Spleen (tissue), 11 donors: ENCODE results near the gene FGF14. TPM values are rescaled to one million over a fixed set of nuclear protein-coding genes. Genes with fewer than 3 reads are reported as not detected.

Source experiments
- DNase-seq: peaks from one replicate; pipeline ENCODE4 v3.0.0-alpha.2; 2020
- H3K27ac ChIP-seq, 8 donors: fragments of 200-600 bp; sonication (generic) in 7 of 8; 1 replicate in 4 of 8; 2 replicates in 4 of 8; pipeline versions ENCODE4 v1.5.0 to v1.8.0; 2016 to 2021; ENCODE audit warnings: inconsistent platforms in 4 of 8, mild to moderate bottlenecking in 4 of 8, moderate library complexity in 1 of 8
- H3K27me3 ChIP-seq, 7 donors: fragments of 200-600 bp; sonication (generic) in 6 of 7; replicated peaks in 1 of 7; 1 replicate in 4 of 7; 2 replicates in 3 of 7; pipeline versions ENCODE4 v1.5.0 to v1.8.0; 2016 to 2021; ENCODE audit warnings: inconsistent platforms in 3 of 7, mild to moderate bottlenecking in 1 of 7
- H3K36me3 ChIP-seq, 6 donors: fragments of 200-600 bp; sonication (generic) in 5 of 6; 1 replicate in 4 of 6; 2 replicates in 2 of 6; pipeline versions ENCODE4 v1.5.0 to v1.8.0; 2016 to 2021; ENCODE audit warnings: inconsistent platforms in 2 of 6
- H3K4me1 ChIP-seq, 6 donors: fragments of 200-600 bp; sonication (generic) in 5 of 6; 1 replicate in 3 of 6; 2 replicates in 3 of 6; pipeline versions ENCODE4 v1.5.0 to v1.8.0; 2016 to 2021; ENCODE audit warnings: inconsistent platforms in 3 of 6
- H3K4me3 ChIP-seq, 8 donors: fragments of 200-600 bp; sonication (generic) in 7 of 8; 1 replicate in 4 of 8; 2 replicates in 4 of 8; pipeline versions ENCODE4 v1.5.0 to v1.8.0; 2016 to 2021; ENCODE audit warnings: inconsistent platforms in 4 of 8, mild to moderate bottlenecking in 4 of 8, moderate library complexity in 2 of 8
- H3K9me3 ChIP-seq, 8 donors: fragments of 200-600 bp; sonication (generic) in 7 of 8; 1 replicate in 4 of 8; 2 replicates in 4 of 8; pipeline versions ENCODE4 v1.5.0 to v1.8.0; 2016 to 2021; ENCODE audit warnings: inconsistent platforms in 4 of 8
- POLR2A ChIP-seq, 3 donors: fragments of 450-650 bp; IDR thresholded peaks; one replicate each; pipeline ENCODE4 v1.5.1; 2017; ENCODE audit warnings: antibody characterized with exemption in 3 of 3, mild to moderate bottlenecking in 1 of 3
- POLR2AphosphoS5 ChIP-seq, 3 donors: sonication (generic); formaldehyde crosslinking; IDR thresholded peaks; one replicate each; pipeline ENCODE4 v1.5.1; 2017; ENCODE audit warnings: antibody characterized with exemption in 3 of 3
- WGBS, 5 donors: extraction: QIAGEN DNeasy Blood & Tissue Kit in 3 of 5; methylation state at CpG; one replicate each; pipeline versions ENCODE4 v1.1.5 to v1.1.7; 2013 to 2018; 5-methylcytosine and 5-hydroxymethylcytosine counted together
- intact Hi-C: fragments of 100-400 bp; cut with DNase I; formaldehyde crosslinking; loops from one replicate; pipeline ENCODE4 v1.15.0; 2023; ENCODE audit warnings: low total_unique reads
- polyA plus RNA-seq, 3 donors: library from polyadenylated mRNA; stranded (reverse); fragments of 200-250 nt; gene quantifications; one replicate each; pipeline ENCODE4 v1.2.1, GENCODE V29; 2013
- total RNA-seq, 7 donors: library from RNA; depleted of rRNA in 3 of 7; stranded (reverse); fragments of >200 nt in 3 of 7; fragmentation: NEBNext Ultra II Directional in 4 of 7; extraction: Animal tissue kit (Norgen Biotek cat#: 25700) in 4 of 7; gene quantifications; one replicate each; pipeline versions ENCODE4 v1.1.0 to v1.2.1, GENCODE V29; 2016 to 2021
- TF ChIP-seq, protein P1 (sequence below), 11 experiments: fragments of 200-600 bp in 7 of 11; fragments of 450-650 bp in 4 of 11; sonication (generic) in 4 of 11; IDR thresholded peaks in 8 of 11; conservative IDR thresholded peaks in 3 of 11; 1 replicate in 7 of 11; 2 replicates in 4 of 11; pipeline versions ENCODE4 v1.4.0 to v1.8.0; 2016 to 2021; ENCODE audit warnings: antibody characterized with exemption in 11 of 11, inconsistent platforms in 4 of 11, mild to moderate bottlenecking in 1 of 11
- donor health status: healthy with polysubstance abuse.
- donor health status: DM: no; HTN: no; CAD: no; lungs with moderate emphysema.
- donor health status: DM: no; HTN: no; CAD: no.
- donor health status: Bipolar disorder and iron deficiency.
- donor health status: healthy.
- donor health status: DM: no; HTN: no; CAD: no.
- donor health status: DM: yes; HTN: yes; CAD: no.

The FGF14 gene
- total and polyA plus RNA-seq, 10 donors = 0.03 to 1.1 (median 0.05) TPM; not detected in 3

DNA sequence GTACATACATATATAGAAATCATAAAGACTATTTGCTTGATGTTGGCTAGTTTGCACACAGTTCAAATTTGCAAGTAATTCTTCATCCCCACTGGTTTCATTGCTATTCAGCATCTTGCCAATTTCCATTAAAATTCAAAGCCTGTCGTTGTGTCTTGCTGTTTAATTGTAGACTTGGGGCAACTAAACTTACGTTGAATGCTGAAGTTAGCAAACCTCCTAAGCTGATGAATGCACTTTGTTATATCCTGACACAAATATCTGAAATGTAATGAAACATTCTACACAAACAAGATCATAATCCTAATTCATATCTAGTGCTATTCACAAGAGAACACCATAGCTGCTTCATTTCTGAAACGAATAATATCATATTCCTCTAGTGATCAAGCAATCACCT, 568.2 kb downstream of the FGF14 start:
- DNase-seq = no peak
- intact Hi-C loops = no loop called here
- WGBS, 5 donors = 71 to 85% (median 79%) methylated on average over 3 of the region's 3 CpGs
- no peak for TF ChIP-seq POLR2AphosphoS5 (IDR thresholded peaks at IDR 0.05)
- no peak for TF ChIP-seq POLR2A (IDR thresholded peaks at IDR 0.05)
- H3K27ac ChIP-seq = no peak overlapping the region
- H3K4me1 ChIP-seq = no peaks in the 10 kb centered on the region
- no peaks in the 10 kb centered on the region for H3K27me3 ChIP-seq
- no peak overlapping the region for H3K4me3 ChIP-seq
- no peaks in the 10 kb centered on the region for H3K36me3 ChIP-seq
- H3K9me3 ChIP-seq = peaks cover 0 to 8% (median 0%) of the 10 kb centered on the region in 8 donors

DNA sequence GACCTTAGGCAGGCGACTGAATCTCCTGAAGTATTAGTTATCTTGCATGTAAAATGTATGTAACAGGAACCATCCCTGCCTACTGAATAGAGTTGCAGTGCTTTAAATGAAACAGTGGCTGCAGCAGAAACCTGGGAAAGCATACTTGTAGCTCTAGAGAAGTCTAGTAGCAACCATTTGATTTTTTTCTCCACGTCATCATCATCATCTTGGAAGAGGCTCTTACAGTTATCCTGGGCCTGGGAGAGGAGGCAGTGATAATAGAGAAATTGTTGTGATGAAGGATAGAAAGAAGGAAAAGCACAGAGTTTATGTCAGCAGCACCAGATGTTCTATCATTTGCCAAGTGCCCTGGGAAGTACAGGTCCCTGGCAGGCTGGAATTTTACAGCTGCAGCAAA, 571.8 kb downstream of the FGF14 start:
- no peak for DNase-seq
- Histone ChIP-seq H3K27ac (no peak overlapping the region), H3K4me3 (no peak overlapping the region), H3K36me3 (no peaks in the 10 kb centered on the region), H3K9me3 (peaks cover 0 to 8% (median 0%) of the 10 kb centered on the region in 8 donors), H3K4me1 (no peaks in the 10 kb centered on the region), H3K27me3 (no peaks in the 10 kb centered on the region)
- intact Hi-C loops = no loop called here
- WGBS, 5 donors = 67 to 89% (median 79%) methylated on average over 2 of the region's 2 CpGs
- TF ChIP-seq POLR2A (IDR thresholded peaks at IDR 0.05) = no peak
- TF ChIP-seq, protein P1, sequence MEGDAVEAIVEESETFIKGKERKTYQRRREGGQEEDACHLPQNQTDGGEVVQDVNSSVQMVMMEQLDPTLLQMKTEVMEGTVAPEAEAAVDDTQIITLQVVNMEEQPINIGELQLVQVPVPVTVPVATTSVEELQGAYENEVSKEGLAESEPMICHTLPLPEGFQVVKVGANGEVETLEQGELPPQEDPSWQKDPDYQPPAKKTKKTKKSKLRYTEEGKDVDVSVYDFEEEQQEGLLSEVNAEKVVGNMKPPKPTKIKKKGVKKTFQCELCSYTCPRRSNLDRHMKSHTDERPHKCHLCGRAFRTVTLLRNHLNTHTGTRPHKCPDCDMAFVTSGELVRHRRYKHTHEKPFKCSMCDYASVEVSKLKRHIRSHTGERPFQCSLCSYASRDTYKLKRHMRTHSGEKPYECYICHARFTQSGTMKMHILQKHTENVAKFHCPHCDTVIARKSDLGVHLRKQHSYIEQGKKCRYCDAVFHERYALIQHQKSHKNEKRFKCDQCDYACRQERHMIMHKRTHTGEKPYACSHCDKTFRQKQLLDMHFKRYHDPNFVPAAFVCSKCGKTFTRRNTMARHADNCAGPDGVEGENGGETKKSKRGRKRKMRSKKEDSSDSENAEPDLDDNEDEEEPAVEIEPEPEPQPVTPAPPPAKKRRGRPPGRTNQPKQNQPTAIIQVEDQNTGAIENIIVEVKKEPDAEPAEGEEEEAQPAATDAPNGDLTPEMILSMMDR (IDR thresholded peaks at IDR 0.05 in 8 of 11, conservative IDR thresholded peaks at IDR 0.05 in 3 of 11) = no peak

DNA sequence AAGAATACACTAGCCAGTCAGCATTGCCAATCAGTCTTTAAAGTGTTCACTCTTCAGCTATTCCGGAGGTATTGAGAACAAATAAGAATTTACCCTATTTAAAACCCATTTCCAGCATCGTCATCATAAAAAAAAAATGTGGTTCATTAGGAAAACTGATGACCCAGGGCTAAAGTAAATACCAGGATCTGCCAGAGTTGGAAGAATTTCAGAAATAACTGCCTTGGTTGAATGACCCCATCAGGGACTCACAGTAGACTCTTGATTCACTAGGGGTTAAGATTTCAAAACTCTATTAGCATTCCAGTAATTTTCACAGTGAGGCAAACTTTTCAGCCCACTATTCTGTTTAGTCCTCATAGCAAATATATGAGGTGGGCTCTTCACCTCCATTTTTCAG, 572.4 kb downstream of the FGF14 start:
- Histone ChIP-seq H3K36me3 (no peaks in the 10 kb centered on the region), H3K4me3 (no peak overlapping the region), H3K27me3 (no peaks in the 10 kb centered on the region), H3K9me3 (peaks cover 0 to 8% (median 0%) of the 10 kb centered on the region in 8 donors), H3K27ac (no peak overlapping the region), H3K4me1 (no peaks in the 10 kb centered on the region)
- no peak for DNase-seq
- WGBS, 5 donors = 72 to 83% (median 75%) methylated on average over 2 of the region's 2 CpGs
- TF ChIP-seq POLR2A (IDR thresholded peaks at IDR 0.05) = no peak
- TF ChIP-seq, protein P1 (IDR thresholded peaks at IDR 0.05 in 8 of 11, conservative IDR thresholded peaks at IDR 0.05 in 3 of 11) = no peak
- no peak for TF ChIP-seq POLR2AphosphoS5 (IDR thresholded peaks at IDR 0.05)
- intact Hi-C loops = no loop called here

DNA sequence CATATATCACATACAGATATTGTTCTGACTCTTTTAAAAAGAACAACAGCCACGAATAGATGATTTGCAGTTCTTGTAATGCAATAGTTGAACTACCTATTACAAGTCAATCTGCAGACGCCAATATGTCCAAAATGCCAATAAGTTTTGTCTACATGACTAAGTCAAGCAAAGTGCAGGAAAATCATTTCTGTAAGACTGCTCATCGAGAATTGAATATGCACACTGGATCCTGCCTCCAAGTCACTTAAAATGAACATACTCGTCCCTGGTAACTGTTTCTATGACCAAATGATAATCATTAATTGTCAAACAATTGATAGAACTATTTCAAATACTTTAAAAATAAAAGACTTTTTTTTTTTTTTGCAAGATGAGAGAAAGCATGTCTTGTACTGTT, 573.7 kb downstream of the FGF14 start:
- 63 to 80% (median 66%) methylated on average over 4 of the region's 4 CpGs for WGBS, 5 donors
- no peak overlapping the region for H3K4me3 ChIP-seq
- H3K9me3 ChIP-seq = peaks cover 0 to 8% (median 0%) of the 10 kb centered on the region in 8 donors
- no peaks in the 10 kb centered on the region for H3K27me3 ChIP-seq
- TF ChIP-seq POLR2AphosphoS5 (IDR thresholded peaks at IDR 0.05) (no peak), POLR2A (IDR thresholded peaks at IDR 0.05) (no peak)
- TF ChIP-seq, protein P1 (IDR thresholded peaks at IDR 0.05 in 8 of 11, conservative IDR thresholded peaks at IDR 0.05 in 3 of 11) = no peak
- no peaks in the 10 kb centered on the region for H3K36me3 ChIP-seq
- no peak overlapping the region for H3K27ac ChIP-seq
- H3K4me1 ChIP-seq = no peaks in the 10 kb centered on the region
- no peak for DNase-seq
- intact Hi-C loops = no loop called here

DNA sequence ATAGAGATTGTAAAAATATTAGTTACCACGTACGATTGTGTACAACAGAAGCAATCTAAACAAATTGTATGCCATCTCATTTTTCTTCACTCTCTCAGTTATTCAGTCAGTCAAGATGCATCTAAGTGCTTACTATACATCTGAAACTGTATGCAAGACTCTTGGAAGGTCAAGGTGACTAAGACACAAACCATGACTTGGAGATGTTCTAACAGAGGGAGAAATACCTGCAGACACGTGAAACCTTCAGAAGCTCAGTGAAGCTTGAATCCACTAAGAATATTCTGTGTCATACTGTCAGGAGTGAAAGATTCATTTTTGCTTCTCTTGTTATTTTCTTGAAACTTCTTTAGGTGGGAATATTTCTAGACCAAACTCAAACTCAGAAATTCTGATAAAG, 584.0 kb downstream of the FGF14 start:
- WGBS, 5 donors = 81 to 90% (median 85%) methylated on average over 3 of the region's 3 CpGs
- intact Hi-C loops = no loop called here
- no peaks in the 10 kb centered on the region for H3K4me1 ChIP-seq
- no peaks in the 10 kb centered on the region for H3K9me3 ChIP-seq
- TF ChIP-seq POLR2A (IDR thresholded peaks at IDR 0.05) (no peak), POLR2AphosphoS5 (IDR thresholded peaks at IDR 0.05) (no peak)
- TF ChIP-seq, protein P1 (IDR thresholded peaks at IDR 0.05 in 8 of 11, conservative IDR thresholded peaks at IDR 0.05 in 3 of 11) = no peak
- DNase-seq = no peak
- no peaks in the 10 kb centered on the region for H3K36me3 ChIP-seq
- H3K27ac ChIP-seq = no peak overlapping the region
- no peak overlapping the region for H3K4me3 ChIP-seq
- no peaks in the 10 kb centered on the region for H3K27me3 ChIP-seq
